Measurements from ENCODE around the gene ATP11C.

Gene ATP11C

GRCh38 chrX:139828830-139829229, 104.0 kb downstream of the ATP11C start:
- TF ChIP-seq CTCF (IDR thresholded peaks at IDR 0.05; ENCODE audit: insufficient read depth, low read depth, low read length, missing control alignments) = no peak
- H3K4me3 ChIP-seq (ENCODE audit: low read depth, low read length) = no peak overlapping the region
- DNase-seq (ENCODE audit: low read depth) = no peak

- TF ChIP-seq CTCF (IDR thresholded peaks at IDR 0.05; ENCODE audit: insufficient read depth, low read depth, low read length, missing control alignments) = no peak
- no peak overlapping the region for H3K4me3 ChIP-seq (ENCODE audit: low read depth, low read length)
- no peak for DNase-seq (ENCODE audit: low read depth)
Measured at GRCh38 chrX:139828033-139828432, 104.8 kb downstream of the ATP11C start.

GRCh38 chrX:139826065-139827044, 106.5 kb downstream of the ATP11C start:
- no peak for TF ChIP-seq CTCF (IDR thresholded peaks at IDR 0.05; ENCODE audit: insufficient read depth, low read depth, low read length, missing control alignments)
- H3K4me3 ChIP-seq (ENCODE audit: low read depth, low read length) = no peak overlapping the region
- DNase-seq (ENCODE audit: low read depth) = no peak

GRCh38 chrX:139825618-139826017, 107.2 kb downstream of the ATP11C start:
- DNase-seq (ENCODE audit: low read depth) = no peak
- no peak for TF ChIP-seq CTCF (IDR thresholded peaks at IDR 0.05; ENCODE audit: insufficient read depth, low read depth, low read length, missing control alignments)
- no peak overlapping the region for H3K4me3 ChIP-seq (ENCODE audit: low read depth, low read length)

- DNase-seq (ENCODE audit: low read depth) = no peak
Measured at GRCh38 chrX:139823806-139824205, 109.0 kb downstream of the ATP11C start.

GRCh38 chrX:139820358-139820984, 112.4 kb downstream of the ATP11C start:
- no peak for DNase-seq (ENCODE audit: low read depth)
- TF ChIP-seq CTCF (IDR thresholded peaks at IDR 0.05; ENCODE audit: insufficient read depth, low read depth, low read length, missing control alignments) = no peak
- H3K4me3 ChIP-seq (ENCODE audit: low read depth, low read length) = no peak overlapping the region

More at GRCh38 chrX:139823806-139824205, 109.0 kb downstream of the ATP11C start:
- H3K4me3 ChIP-seq (ENCODE audit: low read depth, low read length) = no peak overlapping the region
- no peak for TF ChIP-seq CTCF (IDR thresholded peaks at IDR 0.05; ENCODE audit: insufficient read depth, low read depth, low read length, missing control alignments)
